Nephron (organoid): ENCODE data around the gene ADAM8.

ENCODE experiments used
- H3K27ac Mint-ChIP-seq, 3 experiments: 2 replicates each; pipeline ENCODE4 v1.8.0; 2020; ENCODE audit warnings: mixed read lengths in 3 of 3, mild to moderate bottlenecking in 2 of 3, moderate library complexity in 1 of 3
- H3K27me3 Mint-ChIP-seq: 2 replicates; pipeline ENCODE4 v1.8.0; 2021; ENCODE audit warnings: low read depth, mild to moderate bottlenecking, moderate library complexity, mixed read lengths
- H3K36me3 Mint-ChIP-seq: 2 replicates; pipeline ENCODE4 v1.8.0; 2020; ENCODE audit warnings: low read depth, mixed read lengths
- H3K4me1 Mint-ChIP-seq: 2 replicates; pipeline ENCODE4 v1.8.0; 2020; ENCODE audit warnings: mixed read lengths
- H3K4me3 Mint-ChIP-seq, 3 experiments: 2 replicates each; pipeline ENCODE4 v1.8.0; 2020; ENCODE audit warnings: mild to moderate bottlenecking in 3 of 3, mixed read lengths in 3 of 3, moderate library complexity in 2 of 3
- H3K9me3 Mint-ChIP-seq: 2 replicates; pipeline ENCODE4 v1.8.0; 2020; ENCODE audit warnings: mixed read lengths
- CTCF ChIP-seq, 3 experiments: fragments of 200-600 bp; sonication (generic); IDR thresholded peaks; one replicate each; pipeline ENCODE4 v1.5.0; 2021; ENCODE audit warnings: antibody characterized with exemption in 3 of 3; ENCODE audit not compliant: unreplicated experiment in 3 of 3

Gene ADAM8

GRCh38 chr10:133259602-133259989 lies 17.1 kb downstream of the ADAM8 start:
- no peak overlapping the region for H3K27ac Mint-ChIP-seq
- TF ChIP-seq CTCF (IDR thresholded peaks at IDR 0.05; ENCODE audit: unreplicated experiment in 3 of 3) = no peak
- H3K36me3 Mint-ChIP-seq = no peaks in the 10 kb centered on the region
- H3K27me3 Mint-ChIP-seq = peaks cover 14% of the 10 kb centered on the region
- no peaks in the 10 kb centered on the region for H3K9me3 Mint-ChIP-seq
- peaks cover 9% of the 10 kb centered on the region for H3K4me1 Mint-ChIP-seq
- peak overlapping the region; percentile 70 to 78 (median 75) for H3K4me3 Mint-ChIP-seq

- Mint-ChIP-seq H3K36me3 (no peaks in the 10 kb centered on the region), H3K9me3 (no peaks in the 10 kb centered on the region), H3K27ac (peak overlapping the region in 1 of 3 experiments; percentile 56), H3K4me3 (peak overlapping the region; percentile 40 to 75 (median 52)), H3K27me3 (peaks cover 15% of the 10 kb centered on the region), H3K4me1 (peaks cover 11% of the 10 kb centered on the region)
- TF ChIP-seq CTCF (IDR thresholded peaks at IDR 0.05; ENCODE audit: unreplicated experiment in 3 of 3) = no peak
Measured at GRCh38 chr10:133258818-133259601, 17.7 kb downstream of the ADAM8 start.

DNA sequence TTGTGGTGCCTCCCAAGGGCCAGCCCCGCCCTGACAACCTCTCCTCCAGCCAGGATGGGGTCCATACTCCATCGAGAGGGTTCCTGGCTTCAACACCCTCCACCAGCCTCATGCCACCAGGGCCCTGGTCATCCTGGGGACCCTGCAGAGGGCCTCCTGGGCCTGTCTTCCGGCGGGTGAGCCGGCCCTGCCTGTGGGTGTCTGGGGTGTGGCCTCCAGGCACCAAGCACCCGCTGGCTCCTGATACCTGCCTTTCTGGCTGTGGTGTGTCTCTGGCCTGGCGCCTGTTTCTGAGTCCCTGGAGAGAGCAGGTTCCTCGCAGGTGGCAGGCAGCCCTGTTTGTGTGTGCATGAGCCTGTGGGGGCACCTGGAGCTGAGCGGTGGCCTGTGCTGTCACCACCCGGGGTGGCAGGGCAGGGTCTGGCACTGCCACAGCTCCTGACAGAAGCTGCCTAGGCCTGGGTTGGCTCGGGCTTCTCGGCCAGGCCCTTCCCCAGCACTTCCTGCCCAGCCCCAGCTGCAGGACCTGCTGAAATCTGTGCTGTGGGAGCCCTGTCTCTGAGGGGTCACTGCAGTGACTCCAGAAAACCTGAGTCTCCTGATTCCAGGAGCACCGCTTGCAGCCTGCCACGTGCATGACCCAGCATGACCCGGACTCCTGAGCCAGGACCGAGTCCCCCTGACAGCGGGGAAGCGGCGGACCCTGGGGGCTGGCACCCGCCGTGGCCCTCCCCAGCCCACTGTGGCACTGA lies 18.4 kb downstream of the ADAM8 start:
- Mint-ChIP-seq H3K27ac (no peak overlapping the region), H3K9me3 (no peaks in the 10 kb centered on the region), H3K27me3 (peaks cover 15% of the 10 kb centered on the region), H3K36me3 (no peaks in the 10 kb centered on the region), H3K4me1 (peaks cover 11% of the 10 kb centered on the region), H3K4me3 (no peak overlapping the region)
- no peak for TF ChIP-seq CTCF (IDR thresholded peaks at IDR 0.05; ENCODE audit: unreplicated experiment in 3 of 3)

- Mint-ChIP-seq H3K27me3 (peaks cover 15% of the 10 kb centered on the region), H3K4me1 (peaks cover 11% of the 10 kb centered on the region), H3K4me3 (peak overlapping the region in 2 of 3 experiments; percentile 4 to 45), H3K27ac (no peak overlapping the region), H3K36me3 (no peaks in the 10 kb centered on the region), H3K9me3 (no peaks in the 10 kb centered on the region)
- TF ChIP-seq CTCF (IDR thresholded peaks at IDR 0.05; ENCODE audit: unreplicated experiment in 3 of 3) = peak in 1 of 3 experiments; percentile 19
Measured at GRCh38 chr10:133257489-133258065, 19.1 kb downstream of the ADAM8 start.

GRCh38 chr10:133255323-133255722 lies 21.3 kb downstream of the ADAM8 start:
- peaks cover 18% of the 10 kb centered on the region for H3K27me3 Mint-ChIP-seq
- no peaks in the 10 kb centered on the region for H3K9me3 Mint-ChIP-seq
- no peak for TF ChIP-seq CTCF (IDR thresholded peaks at IDR 0.05; ENCODE audit: unreplicated experiment in 3 of 3)

More at GRCh38 chr10:133255323-133255722, 21.3 kb downstream of the ADAM8 start:
- no peak overlapping the region for H3K27ac Mint-ChIP-seq
- no peak overlapping the region for H3K4me3 Mint-ChIP-seq
- peaks cover 11% of the 10 kb centered on the region for H3K4me1 Mint-ChIP-seq
- no peaks in the 10 kb centered on the region for H3K36me3 Mint-ChIP-seq
